ENCODE measurements around the gene DNAJC13.

DNA sequence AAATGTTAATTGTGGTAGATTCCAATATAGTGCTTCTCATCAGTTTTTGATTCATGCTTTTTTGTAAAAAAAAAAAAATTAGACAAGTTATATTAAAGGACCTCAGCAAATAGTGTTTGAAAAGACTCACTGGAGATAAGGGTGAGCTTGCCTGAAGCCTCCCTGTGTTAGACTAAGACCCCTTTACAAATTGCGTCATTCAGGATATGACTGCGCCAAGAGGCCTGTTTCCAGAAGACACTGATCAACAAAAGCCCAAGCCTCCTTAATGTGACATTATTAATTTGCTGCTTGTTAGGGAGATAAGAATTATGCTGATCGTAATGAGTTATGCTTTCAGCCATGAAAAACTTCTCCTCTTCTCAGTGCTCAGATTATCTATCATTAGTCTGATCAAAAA, 13.0 kb upstream of the DNAJC13 start:
- TF ChIP-seq, protein P1, sequence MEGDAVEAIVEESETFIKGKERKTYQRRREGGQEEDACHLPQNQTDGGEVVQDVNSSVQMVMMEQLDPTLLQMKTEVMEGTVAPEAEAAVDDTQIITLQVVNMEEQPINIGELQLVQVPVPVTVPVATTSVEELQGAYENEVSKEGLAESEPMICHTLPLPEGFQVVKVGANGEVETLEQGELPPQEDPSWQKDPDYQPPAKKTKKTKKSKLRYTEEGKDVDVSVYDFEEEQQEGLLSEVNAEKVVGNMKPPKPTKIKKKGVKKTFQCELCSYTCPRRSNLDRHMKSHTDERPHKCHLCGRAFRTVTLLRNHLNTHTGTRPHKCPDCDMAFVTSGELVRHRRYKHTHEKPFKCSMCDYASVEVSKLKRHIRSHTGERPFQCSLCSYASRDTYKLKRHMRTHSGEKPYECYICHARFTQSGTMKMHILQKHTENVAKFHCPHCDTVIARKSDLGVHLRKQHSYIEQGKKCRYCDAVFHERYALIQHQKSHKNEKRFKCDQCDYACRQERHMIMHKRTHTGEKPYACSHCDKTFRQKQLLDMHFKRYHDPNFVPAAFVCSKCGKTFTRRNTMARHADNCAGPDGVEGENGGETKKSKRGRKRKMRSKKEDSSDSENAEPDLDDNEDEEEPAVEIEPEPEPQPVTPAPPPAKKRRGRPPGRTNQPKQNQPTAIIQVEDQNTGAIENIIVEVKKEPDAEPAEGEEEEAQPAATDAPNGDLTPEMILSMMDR (IDR thresholded peaks at IDR 0.05), result no peak
- TF ChIP-seq EZH2 (IDR thresholded peaks at IDR 0.05; ENCODE audit: borderline replicate concordance, insufficient read depth, low read depth, low read length, poor library complexity, severe bottlenecking), result no peak
